ENCODE measurements around the gene PRPS1L1.

Gene PRPS1L1

DNA sequence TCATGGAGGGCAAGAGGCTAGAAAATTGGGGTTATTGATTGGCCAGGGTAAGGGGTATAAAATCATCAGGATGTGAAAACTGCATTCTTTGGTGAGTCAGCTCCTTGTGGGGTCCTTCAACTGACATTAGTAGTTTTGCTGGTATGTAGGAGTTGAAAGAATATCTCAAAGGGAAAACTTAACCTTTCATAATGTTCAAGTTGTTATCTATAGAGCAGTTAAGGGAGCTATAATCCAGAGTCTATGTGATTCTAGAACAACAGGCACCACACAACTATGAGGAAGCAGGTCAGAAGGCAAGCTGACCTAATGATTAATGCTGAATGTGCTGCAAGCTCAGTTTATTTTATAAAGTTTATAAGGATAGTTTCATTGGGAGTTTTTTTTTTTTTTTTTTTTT is 13.7 kb downstream of the PRPS1L1 start:
- no peak for DNase-seq

DNA sequence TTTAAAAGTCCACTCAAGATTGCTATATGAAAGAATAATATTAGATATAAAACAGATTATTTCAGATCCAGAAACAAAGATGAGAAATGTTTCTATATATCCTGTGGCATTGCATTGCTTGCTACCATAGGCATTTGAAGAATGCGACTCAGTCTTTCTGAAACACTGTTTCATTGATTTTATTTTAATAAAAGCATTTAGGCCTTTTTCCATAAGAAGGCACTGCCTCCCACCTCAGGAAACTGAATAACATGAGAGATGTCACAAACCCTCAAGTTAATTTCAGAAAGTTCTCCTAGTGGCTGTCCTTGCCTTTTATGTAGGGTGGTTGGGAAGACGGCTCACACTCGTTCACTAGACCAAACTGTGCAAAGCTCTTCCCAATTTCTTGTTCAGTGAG is 23.3 kb downstream of the PRPS1L1 start:
- DNase-seq, result no peak

DNA sequence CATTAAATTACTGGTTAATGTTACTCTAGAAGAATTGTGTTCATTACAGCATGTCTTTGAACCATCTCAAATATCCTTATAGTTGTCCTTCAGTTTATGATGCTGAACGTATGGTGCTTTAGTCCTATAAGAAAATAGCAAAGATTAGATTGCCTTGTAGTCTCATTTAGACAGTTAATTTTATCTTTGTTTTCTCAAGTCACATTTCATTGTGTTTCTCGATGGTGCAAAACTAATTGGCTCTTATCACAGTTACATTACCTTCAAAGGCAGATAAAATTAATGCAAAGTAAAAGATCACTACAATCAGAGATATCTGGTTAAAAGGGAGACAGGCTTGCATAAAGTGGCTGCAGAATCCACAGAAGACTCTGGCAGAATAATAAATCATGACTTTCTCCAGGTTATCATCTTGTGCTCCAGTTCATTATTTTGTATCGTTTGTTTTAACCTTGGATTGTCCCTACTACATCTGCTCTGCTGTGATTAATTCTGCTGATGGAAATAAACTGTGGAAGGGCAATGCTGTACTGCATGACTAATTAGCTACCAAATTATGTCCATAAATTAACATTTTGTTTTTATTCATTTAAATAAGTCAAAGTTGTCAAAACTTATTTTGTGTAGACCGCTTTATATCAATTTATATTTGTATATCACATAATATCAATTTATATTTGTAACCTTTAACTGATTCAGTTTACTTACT is 24.2 kb downstream of the PRPS1L1 start:
- no peak for DNase-seq

DNA sequence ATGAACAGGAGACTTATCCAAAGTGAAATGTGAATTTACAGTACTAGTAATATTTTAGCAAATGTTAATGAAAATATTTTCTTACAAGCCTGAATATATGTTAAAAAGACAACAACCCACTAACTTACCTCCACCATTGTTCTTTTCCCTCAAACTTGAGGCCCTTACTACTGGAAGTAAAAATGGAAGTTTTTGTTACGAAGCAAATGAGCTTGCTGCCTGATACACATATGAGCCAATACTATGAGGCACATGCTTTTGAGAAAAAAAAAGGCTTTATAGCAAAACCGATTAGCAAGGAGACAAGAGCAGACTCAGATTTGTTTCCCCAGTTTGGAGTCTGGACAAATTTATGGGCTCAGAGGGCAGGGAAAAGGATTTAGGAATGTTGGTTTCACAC is 29.0 kb downstream of the PRPS1L1 start:
- DNase-seq, result no peak

DNA sequence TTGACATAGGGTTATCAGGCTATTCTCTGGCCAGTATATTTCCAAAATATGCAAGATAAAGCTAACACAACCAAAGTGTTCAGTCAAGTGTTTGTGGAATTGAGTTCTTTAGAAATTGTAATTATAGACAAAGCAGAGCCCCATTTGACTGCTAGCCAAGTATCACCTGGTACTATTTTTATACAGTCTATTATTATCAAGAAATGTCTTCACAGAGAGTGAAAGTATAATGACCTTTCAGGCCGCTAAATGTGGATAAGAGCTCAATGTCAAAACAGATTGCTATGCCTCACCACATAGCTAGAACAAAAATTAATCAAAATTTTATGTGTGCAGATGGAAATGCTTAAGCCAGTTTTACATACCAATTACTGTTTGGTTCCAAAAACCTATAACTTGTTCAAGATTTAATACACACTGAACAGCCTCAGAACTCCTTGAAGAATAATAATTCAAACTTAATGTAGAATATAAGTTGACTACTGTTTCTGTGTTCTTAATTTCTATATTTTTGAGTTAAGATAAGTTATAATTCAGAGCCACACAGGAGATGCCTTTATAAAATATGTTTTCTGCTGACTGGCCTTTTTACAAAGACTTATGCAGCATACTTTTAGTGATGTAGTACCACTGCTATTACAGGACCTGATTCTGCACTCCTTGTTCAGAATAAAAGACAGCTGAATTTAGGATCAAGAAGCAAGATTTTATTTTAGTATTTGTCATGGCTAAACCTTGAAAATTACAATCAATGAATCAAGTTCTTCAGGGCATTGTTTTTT is 31.0 kb downstream of the PRPS1L1 start:
- DNase-seq, result no peak

DNA sequence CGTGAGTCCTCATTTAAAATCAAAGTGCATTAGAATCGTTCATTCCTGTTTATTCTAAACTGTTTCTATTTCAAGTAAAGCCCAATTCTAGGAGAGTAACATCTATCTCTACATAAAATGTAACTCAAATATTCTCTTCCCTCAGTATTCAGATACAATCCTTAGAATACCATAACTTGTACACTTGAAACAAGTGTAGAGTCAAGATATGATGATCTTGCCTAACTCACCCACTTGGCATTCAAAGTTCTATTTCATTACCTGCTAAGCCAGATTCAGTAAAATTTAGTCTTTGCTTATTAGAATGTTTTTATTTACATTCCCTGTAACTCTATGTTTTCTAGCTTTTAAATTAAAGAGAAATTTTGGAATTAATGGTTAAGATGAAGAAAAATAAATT is 31.6 kb downstream of the PRPS1L1 start:
- no peak for DNase-seq

DNA sequence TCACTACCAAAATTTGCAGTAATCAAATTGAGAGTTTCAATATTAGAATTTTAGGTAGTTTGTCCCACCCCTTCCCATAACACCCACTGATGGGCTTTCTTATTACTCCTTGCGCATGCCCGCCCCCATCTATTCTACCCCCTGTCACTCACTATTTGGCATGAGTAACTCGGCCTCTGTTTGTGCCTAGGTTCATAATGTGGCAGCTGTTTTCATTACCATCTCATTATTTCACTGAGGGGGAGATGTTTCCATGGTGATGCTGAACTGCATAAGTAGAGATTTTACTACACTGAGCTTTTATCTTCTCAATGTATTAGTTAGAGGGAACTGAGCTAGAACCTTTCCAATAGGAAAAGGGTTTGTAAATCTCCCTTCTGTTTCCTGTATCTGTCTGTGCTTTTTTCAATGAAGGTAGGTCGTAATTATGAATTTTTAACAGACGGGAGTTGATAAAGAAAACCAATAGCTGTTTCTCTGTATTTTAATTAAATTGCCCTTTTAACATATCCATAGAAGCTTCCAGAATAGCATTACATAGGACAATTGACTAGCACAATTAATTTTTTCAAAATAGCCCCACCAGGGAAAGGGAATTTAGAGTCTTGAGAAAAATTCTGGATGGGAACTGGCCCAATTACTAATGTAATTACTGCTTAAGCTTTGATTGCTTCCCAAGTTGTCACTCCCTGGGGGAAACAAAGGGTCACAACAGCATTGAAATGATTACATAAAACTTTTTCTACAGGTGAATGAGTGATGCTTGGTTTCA is 33.4 kb downstream of the PRPS1L1 start:
- DNase-seq, result no peak

DNA sequence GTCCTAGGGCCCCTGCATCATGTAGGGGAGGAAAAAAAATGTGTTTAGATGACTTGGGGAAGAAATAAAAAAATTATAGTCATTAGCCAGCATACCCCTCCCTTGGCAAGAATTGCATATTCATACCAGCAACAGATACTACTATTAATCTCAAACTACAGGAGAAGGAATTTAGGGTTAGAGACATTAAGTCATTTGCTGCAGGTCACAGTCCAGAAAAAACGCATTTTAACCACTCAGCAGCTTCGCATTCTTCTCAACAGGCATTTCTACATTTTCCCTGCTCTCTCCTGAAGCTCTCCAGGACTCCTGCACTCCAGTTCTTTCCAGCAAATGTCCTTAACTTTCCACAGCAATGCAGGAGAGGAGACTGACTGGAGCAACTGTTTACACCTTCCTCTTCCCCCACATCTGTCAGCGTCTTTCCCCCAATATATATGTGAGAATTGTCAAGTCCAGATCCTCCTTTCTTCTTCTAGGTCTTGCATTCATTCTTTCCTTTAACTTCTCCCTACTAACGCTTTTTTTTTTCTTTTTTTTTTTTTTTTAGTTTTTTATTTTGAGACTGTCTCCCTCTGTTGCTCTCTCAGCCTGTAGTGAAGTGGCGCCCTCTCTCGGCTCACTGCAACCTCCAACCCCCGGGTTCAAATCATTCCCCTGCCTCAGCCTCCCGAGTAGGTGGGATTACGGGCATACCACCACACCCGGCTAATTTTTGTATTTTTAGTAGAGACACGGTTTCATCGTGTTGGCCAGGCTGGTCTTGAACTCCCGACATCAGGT is 35.6 kb downstream of the PRPS1L1 start:
- no peak for DNase-seq

DNA sequence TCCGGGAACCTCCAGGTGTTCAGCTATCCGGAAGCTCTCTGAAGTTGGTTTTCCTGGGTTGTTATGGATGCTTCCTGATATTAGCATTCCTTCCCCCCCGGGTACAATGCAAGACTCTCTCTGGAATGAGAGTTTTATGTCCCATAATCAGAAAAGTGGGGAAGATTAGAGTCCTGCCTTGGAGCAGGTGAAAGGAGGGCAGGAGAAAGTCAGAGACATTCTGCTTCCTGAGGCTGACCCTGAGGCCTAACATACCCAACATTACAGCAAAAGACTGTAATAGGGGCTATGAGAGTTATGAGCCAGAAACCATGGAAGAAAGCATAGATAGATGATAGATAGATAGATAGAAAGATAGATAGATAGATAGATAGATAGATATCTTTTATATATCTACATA is 36.9 kb downstream of the PRPS1L1 start:
- DNase-seq, result no peak

DNA sequence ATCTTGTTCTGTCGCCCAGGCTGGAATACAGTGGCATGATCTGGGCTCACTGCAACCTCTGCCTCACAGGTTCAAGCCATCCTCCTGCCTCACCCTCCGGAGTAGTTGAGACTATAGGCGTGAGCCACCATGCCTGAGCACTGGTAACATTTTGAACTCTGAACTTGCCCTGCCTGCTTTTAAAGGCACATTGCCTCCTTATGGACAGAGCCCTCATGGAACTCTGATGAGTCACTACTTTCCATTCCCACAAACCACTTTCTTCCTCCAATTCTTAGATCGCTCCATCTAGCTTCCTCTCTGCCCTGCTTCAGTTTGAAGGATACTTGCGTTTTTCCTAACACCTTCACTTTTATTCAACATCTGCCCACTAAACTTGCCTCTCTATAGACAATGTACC is 38.1 kb downstream of the PRPS1L1 start:
- no peak for DNase-seq

DNA sequence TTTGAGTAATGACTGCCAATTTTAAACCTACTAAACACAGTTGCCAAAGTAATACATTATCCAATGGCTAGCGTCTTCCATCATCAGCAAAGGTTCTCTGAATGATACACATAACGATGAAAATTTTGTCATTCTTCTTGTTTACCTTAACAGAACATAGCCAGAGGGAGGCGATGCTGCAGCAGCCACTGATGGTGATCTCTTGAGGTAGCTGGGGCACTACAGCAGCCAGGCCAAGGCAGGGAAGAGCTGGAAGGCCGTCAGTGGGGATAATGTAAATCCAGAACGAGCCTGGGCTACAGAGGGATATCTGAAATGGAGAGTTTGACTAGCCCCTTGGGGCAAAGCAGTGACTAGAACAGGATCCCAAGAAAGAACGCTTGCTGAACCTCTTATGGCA is 38.8 kb downstream of the PRPS1L1 start:
- DNase-seq, result no peak

DNA sequence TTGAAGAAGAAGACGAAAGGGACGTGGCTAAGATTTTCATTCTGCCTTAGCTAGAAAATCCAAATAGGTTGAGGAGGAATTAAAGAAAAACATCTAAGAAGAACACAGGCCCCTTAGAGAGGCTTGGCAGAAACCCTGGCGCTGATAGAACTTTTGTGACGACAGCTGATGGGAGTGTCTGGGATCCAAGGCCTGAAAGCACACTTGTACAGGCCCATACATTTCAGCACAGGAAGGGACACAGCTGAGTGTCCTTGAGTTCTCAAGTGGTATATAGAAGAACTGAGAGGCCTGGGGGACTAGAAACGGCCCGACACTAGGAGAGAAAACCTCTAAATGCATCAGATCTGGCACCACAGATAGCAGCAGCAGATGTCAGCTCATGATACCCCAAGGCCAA is 39.5 kb downstream of the PRPS1L1 start:
- DNase-seq, result no peak

DNA sequence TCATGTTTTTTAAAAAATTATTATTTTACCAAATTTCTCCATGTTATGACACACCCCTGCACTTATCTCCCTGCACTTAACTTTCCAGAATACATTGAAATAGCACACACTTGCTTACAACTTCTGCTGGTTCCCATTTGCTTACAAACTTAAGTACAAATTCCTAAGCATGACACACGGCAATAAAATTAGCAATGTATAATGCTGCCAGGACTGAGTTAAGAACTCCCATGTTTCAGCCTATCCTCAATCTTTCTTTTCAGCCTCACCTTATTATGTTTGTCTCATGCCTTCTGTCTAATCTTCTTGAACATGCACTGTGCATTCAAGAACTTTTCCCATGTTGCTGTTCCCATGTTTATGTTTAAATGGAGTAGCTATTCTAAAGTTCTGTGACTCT is 40.8 kb downstream of the PRPS1L1 start:
- DNase-seq, result no peak

DNA sequence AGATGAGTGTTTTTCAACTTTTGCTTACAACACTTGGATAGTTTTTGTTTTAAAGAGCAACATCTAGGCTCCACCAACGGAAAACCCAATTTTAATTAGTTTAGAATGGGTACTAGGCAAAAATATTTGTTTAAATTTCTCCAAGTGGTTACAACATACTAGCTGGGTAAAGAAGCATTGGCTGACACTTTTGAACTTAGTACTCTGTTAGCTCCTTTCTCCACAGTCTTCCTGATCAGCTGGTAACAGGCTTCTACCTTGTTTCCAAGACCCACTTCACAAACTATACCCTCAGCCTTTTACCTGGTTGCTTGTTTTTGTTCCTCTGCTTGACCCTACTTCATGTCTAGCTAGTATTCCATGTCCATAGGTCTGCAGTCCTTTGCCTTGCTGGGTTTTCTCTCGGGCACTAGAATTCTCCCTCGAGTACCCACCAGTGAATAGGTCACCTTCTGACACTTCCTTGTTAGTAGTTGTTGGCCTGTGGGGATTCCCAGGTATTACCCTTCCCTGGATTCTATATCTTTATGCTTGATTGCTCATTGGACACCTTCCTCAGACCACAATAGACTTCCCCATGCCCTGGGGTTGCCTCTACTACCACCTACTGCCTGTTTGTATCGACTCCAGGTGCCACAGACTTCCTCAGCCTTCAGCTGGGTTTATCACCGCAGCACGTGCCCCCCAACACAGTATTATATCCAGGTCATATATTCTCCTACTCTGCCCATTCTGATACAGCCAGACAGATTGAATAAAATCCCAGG is 42.0 kb downstream of the PRPS1L1 start:
- no peak for DNase-seq

DNA sequence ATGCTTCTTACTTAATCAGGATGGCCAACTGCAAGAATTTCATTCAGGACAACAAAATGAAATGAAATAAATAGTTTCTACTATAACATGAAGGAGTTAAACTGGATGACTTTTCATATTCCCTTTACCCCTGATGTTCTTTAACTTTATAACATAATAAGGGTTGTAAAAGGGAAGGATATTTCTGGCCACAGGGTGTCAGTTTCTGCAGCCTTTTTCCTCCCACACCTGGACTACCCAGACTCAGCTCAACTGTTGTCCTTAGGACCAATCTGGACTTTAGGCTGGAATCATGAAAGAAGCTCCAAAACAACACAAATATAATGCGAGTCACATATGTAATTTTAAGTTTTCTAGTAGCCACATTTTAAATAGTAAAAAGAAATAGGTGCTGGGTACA is 43.4 kb downstream of the PRPS1L1 start:
- DNase-seq, result no peak

DNA sequence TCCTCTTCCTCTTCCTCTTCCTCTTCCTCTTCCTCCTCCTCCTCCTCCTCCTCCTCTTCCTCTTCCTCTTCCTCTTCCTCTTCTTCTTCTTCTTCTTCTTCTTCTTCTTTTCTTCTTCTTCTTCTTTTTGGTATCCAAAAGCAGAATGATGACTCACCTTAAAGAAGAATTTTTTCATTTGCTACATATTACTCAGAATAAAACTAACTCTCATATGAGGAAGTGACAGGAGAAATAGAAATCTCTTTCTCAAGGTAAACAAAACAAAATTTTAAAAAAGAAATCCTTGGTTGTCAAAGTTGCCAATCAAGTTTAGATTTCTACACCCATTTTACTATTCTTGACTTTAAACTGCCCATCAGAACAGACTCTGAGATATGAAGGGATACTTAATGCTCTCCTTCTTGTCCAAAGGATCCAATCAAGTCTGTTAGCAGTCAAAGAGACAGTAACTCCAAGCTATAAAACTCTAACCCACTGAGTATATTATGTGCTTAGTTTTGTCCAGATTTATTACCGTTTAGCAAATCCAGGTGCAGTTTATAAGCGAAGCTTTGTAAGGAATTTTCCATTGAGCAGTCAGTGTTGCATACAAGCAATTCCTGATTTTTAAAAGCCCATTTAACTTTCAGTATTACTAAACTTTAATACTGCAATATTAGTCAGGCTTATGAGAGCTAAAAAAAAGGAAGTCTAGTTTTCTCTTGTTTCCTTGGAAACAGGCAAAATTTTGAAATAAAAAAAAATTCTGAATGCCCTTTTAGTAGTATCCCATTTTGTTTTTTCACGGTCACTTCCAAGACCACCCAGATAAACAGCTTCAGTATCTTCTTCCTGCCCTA is 44.2 kb downstream of the PRPS1L1 start:
- no peak for DNase-seq

DNA sequence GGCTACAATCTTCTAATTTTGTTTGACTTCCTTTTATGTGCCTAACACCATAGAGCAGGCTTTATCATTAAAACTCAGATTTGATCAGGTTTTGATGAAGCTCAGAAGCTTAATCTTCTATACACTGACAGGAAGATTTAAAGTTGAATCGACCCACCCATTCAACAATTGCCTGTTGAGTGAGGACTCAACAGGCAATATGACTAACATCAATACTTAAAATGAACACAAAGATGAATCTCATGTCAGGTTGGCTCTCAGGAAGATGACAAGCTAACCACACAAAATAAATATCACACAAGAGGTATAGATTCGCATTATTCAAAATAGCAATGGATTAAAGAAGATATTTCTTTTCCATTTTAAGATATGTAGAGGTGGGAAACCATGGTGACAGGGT is 50.7 kb downstream of the PRPS1L1 start:
- DNase-seq, result no peak

Measured in right kidney (tissue), 1 donor.